ENCODE measurements around the gene SLC35E3.
"Not testable (repeated sequence)": the region's sequence is repeated elsewhere in the genome, so short reads cannot be mapped to it uniquely, and the experiment has no call there.

SLC35E3 gene

GRCh38 chr12:68814490-68815231 lies 68.7 kb downstream of the SLC35E3 start:
- DNase-seq (ENCODE audit: low read depth): no peak

GRCh38 chr12:68815232-68815927 lies 69.4 kb downstream of the SLC35E3 start:
- no peak for DNase-seq (ENCODE audit: low read depth)

GRCh38 chr12:68815928-68816800 lies 70.2 kb downstream of the SLC35E3 start:
- DNase-seq (ENCODE audit: low read depth): no peak

GRCh38 chr12:68819481-68819880 lies 73.5 kb downstream of the SLC35E3 start:
- not testable (repeated sequence) for DNase-seq (ENCODE audit: low read depth)

- no peak for DNase-seq (ENCODE audit: low read depth)
These were observed 75.6 kb downstream of the SLC35E3 start for GRCh38 chr12:68821357-68822188.

- no peak for DNase-seq (ENCODE audit: low read depth)
These were observed 77.7 kb downstream of the SLC35E3 start for GRCh38 chr12:68823696-68824095.

GRCh38 chr12:68824131-68824530 lies 78.2 kb downstream of the SLC35E3 start:
- DNase-seq (ENCODE audit: low read depth): no peak

GRCh38 chr12:68824597-68825250 lies 78.7 kb downstream of the SLC35E3 start:
- no peak for DNase-seq (ENCODE audit: low read depth)

GRCh38 chr12:68825569-68826217 lies 79.7 kb downstream of the SLC35E3 start:
- no peak for DNase-seq (ENCODE audit: low read depth)

GRCh38 chr12:68827895-68828671 lies 82.1 kb downstream of the SLC35E3 start:
- no peak for DNase-seq (ENCODE audit: low read depth)

GRCh38 chr12:68828672-68829068 lies 82.7 kb downstream of the SLC35E3 start:
- DNase-seq (ENCODE audit: low read depth): no peak
